ENCODE results near the gene GDF2.

Gene GDF2

GRCh38 chr10:47311193-47311931 lies 10.9 kb upstream of the GDF2 start:
- peak; percentile 81 for DNase-seq
- H3K27me3 Mint-ChIP-seq: peaks cover 20% of the 10 kb centered on the region
- no peaks in the 10 kb centered on the region for H3K9me3 Mint-ChIP-seq
- H3K36me3 Mint-ChIP-seq: no peaks in the 10 kb centered on the region
- peak overlapping the region; percentile 21 for H3K4me3 Mint-ChIP-seq
- CTCF ChIA-PET: interaction anchor here (0.7 to 10.2 kb wide), 30 partner anchors 8 to 290 kb away, joined by 3 to 288 read pairs (median 4); no protein-coding TSS in a partner anchor
- H3K27ac Mint-ChIP-seq: peak overlapping the region; percentile 87
- H3K4me1 Mint-ChIP-seq: peaks cover 25% of the 10 kb centered on the region

- Mint-ChIP-seq H3K4me3 (peak overlapping the region; percentile 21), H3K27me3 (peaks cover 15% of the 10 kb centered on the region), H3K36me3 (no peaks in the 10 kb centered on the region), H3K27ac (peak overlapping the region; percentile 87), H3K9me3 (no peaks in the 10 kb centered on the region), H3K4me1 (peaks cover 25% of the 10 kb centered on the region)
- DNase-seq: peak; percentile 91
- CTCF ChIA-PET: interaction anchor here (0.8 to 10.2 kb wide), 29 partner anchors 8 to 290 kb away, joined by 3 to 288 read pairs (median 4); no protein-coding TSS in a partner anchor
Measured at GRCh38 chr10:47311932-47312662, 10.2 kb upstream of the GDF2 start.

- CTCF ChIA-PET: interaction anchor here (0.9 to 10.2 kb wide), 12 partner anchors 9 to 291 kb away, joined by 3 to 288 read pairs (median 8); no protein-coding TSS in a partner anchor
- H3K9me3 Mint-ChIP-seq: no peaks in the 10 kb centered on the region
- no peak for DNase-seq
- peaks cover 11% of the 10 kb centered on the region for H3K27me3 Mint-ChIP-seq
- H3K4me1 Mint-ChIP-seq: peaks cover 25% of the 10 kb centered on the region
- H3K4me3 Mint-ChIP-seq: no peak overlapping the region
- H3K27ac Mint-ChIP-seq: no peak overlapping the region
- H3K36me3 Mint-ChIP-seq: no peaks in the 10 kb centered on the region
Measured at GRCh38 chr10:47312663-47312995, 9.6 kb upstream of the GDF2 start.

- H3K27me3 Mint-ChIP-seq: peaks cover 4% of the 10 kb centered on the region
Measured at GRCh38 chr10:47314416-47314970, 7.8 kb upstream of the GDF2 start.

GRCh38 chr10:47315421-47315820 lies 6.8 kb upstream of the GDF2 start:
- CTCF ChIA-PET: interaction anchor here (0.9 to 10.2 kb wide), 3 partner anchors 26 to 291 kb away, joined by 3 to 288 read pairs (median 4); no protein-coding TSS in a partner anchor
- Mint-ChIP-seq H3K4me3 (no peak overlapping the region), H3K27ac (no peak overlapping the region), H3K27me3 (peaks cover 4% of the 10 kb centered on the region), H3K9me3 (no peaks in the 10 kb centered on the region), H3K4me1 (peaks cover 19% of the 10 kb centered on the region), H3K36me3 (no peaks in the 10 kb centered on the region)
- DNase-seq: no peak

More at GRCh38 chr10:47314416-47314970, 7.8 kb upstream of the GDF2 start:
- no peak for DNase-seq
- CTCF ChIA-PET: interaction anchor here (0.9 to 10.2 kb wide), 6 partner anchors 9 to 293 kb away, joined by 3 to 288 read pairs (median 22); no protein-coding TSS in a partner anchor
- Mint-ChIP-seq H3K4me1 (peaks cover 22% of the 10 kb centered on the region), H3K36me3 (no peaks in the 10 kb centered on the region), H3K4me3 (no peak overlapping the region), H3K27ac (no peak overlapping the region), H3K9me3 (no peaks in the 10 kb centered on the region)

- Mint-ChIP-seq H3K27ac (no peak overlapping the region), H3K4me1 (peaks cover 12% of the 10 kb centered on the region), H3K4me3 (no peak overlapping the region), H3K27me3 (peaks cover 4% of the 10 kb centered on the region), H3K36me3 (no peaks in the 10 kb centered on the region), H3K9me3 (no peaks in the 10 kb centered on the region)
- DNase-seq: no peak
- CTCF ChIA-PET: interaction anchor here (1.2 to 10.2 kb wide), 2 partner anchors 25 to 268 kb away, joined by 4 to 288 read pairs; no protein-coding TSS in a partner anchor
Measured at GRCh38 chr10:47316131-47316530, 6.1 kb upstream of the GDF2 start.

GRCh38 chr10:47317251-47317650 lies 5.0 kb upstream of the GDF2 start:
- Mint-ChIP-seq H3K36me3 (no peaks in the 10 kb centered on the region), H3K4me3 (no peak overlapping the region), H3K4me1 (peaks cover under 1% of the 10 kb centered on the region), H3K27ac (no peak overlapping the region), H3K27me3 (peaks cover 4% of the 10 kb centered on the region), H3K9me3 (no peaks in the 10 kb centered on the region)
- CTCF ChIA-PET: interaction anchor here (10.2 kb wide), 1 partner anchor 269 kb away, joined by 288 read pairs; no protein-coding TSS in a partner anchor
- DNase-seq: no peak

- Mint-ChIP-seq H3K4me1 (no peaks in the 10 kb centered on the region), H3K9me3 (no peaks in the 10 kb centered on the region), H3K27ac (no peak overlapping the region), H3K27me3 (peaks cover 8% of the 10 kb centered on the region), H3K36me3 (no peaks in the 10 kb centered on the region), H3K4me3 (no peak overlapping the region)
- CTCF ChIA-PET: no interaction called here
- DNase-seq: no peak
Measured at GRCh38 chr10:47318706-47319105, 3.5 kb upstream of the GDF2 start.

GRCh38 chr10:47319784-47320183 lies 2.5 kb upstream of the GDF2 start:
- H3K4me3 Mint-ChIP-seq: no peak overlapping the region
- CTCF ChIA-PET: interaction anchor here (2.2 kb wide), 1 partner anchor 295 kb away, joined by 10 read pairs; no protein-coding TSS in a partner anchor
- H3K27me3 Mint-ChIP-seq: peaks cover 8% of the 10 kb centered on the region

GRCh38 chr10:47320812-47321211 lies 1.4 kb upstream of the GDF2 start:
- Mint-ChIP-seq H3K27ac (no peak overlapping the region), H3K9me3 (no peaks in the 10 kb centered on the region), H3K4me3 (no peak overlapping the region), H3K36me3 (no peaks in the 10 kb centered on the region), H3K27me3 (peaks cover 8% of the 10 kb centered on the region), H3K4me1 (no peaks in the 10 kb centered on the region)
- no peak for DNase-seq
- CTCF ChIA-PET: interaction anchor here (0.9 to 2.2 kb wide), 2 partner anchors 8 to 296 kb away, joined by 3 to 10 read pairs; no protein-coding TSS in a partner anchor

More at GRCh38 chr10:47319784-47320183, 2.5 kb upstream of the GDF2 start:
- no peaks in the 10 kb centered on the region for H3K4me1 Mint-ChIP-seq
- no peak for DNase-seq
- H3K36me3 Mint-ChIP-seq: no peaks in the 10 kb centered on the region
- H3K27ac Mint-ChIP-seq: no peak overlapping the region
- no peaks in the 10 kb centered on the region for H3K9me3 Mint-ChIP-seq

GRCh38 chr10:47321521-47322195 lies 596 bp upstream of the GDF2 start:
- Mint-ChIP-seq H3K4me1 (no peaks in the 10 kb centered on the region), H3K9me3 (no peaks in the 10 kb centered on the region), H3K4me3 (no peak overlapping the region), H3K36me3 (no peaks in the 10 kb centered on the region), H3K27ac (no peak overlapping the region), H3K27me3 (peaks cover 3% of the 10 kb centered on the region)
- CTCF ChIA-PET: interaction anchor here (0.9 to 2.2 kb wide), 2 partner anchors 9 to 297 kb away, joined by 3 to 10 read pairs; no protein-coding TSS in a partner anchor
- no peak for DNase-seq

GRCh38 chr10:47323087-47323486 lies 833 bp downstream of the GDF2 start:
- Mint-ChIP-seq H3K4me1 (no peaks in the 10 kb centered on the region), H3K4me3 (no peak overlapping the region), H3K36me3 (no peaks in the 10 kb centered on the region), H3K9me3 (peaks cover 6% of the 10 kb centered on the region), H3K27me3 (peaks cover 3% of the 10 kb centered on the region), H3K27ac (no peak overlapping the region)
- CTCF ChIA-PET: interaction anchor here (0.9 to 1.9 kb wide), 4 partner anchors 10 to 298 kb away, joined by 3 to 10 read pairs (median 4); no protein-coding TSS in a partner anchor
- DNase-seq: no peak

GRCh38 chr10:47323636-47324296 lies 1.5 kb downstream of the GDF2 start:
- no peak overlapping the region for H3K27ac Mint-ChIP-seq
- DNase-seq: no peak
- H3K4me1 Mint-ChIP-seq: no peaks in the 10 kb centered on the region
- no peak overlapping the region for H3K4me3 Mint-ChIP-seq
- CTCF ChIA-PET: interaction anchor here (0.9 to 1.9 kb wide), 4 partner anchors 10 to 299 kb away, joined by 3 to 10 read pairs (median 4); no protein-coding TSS in a partner anchor
- H3K9me3 Mint-ChIP-seq: peaks cover 12% of the 10 kb centered on the region
- H3K36me3 Mint-ChIP-seq: no peaks in the 10 kb centered on the region
- peaks cover 3% of the 10 kb centered on the region for H3K27me3 Mint-ChIP-seq
